Activated T-helper 1 cell treated with anti-CD3 and anti-CD28 coated beads, Interleukin-2, amount 50 U/mL, for 16 hours (primary cell): ENCODE results near the gene ADARB2.

Experiments
- DNase-seq, 2 donors: peaks; one replicate each; pipeline ENCODE4 v3.0.0-alpha.2; 2020; ENCODE audit warnings: low read depth in 1 of 2, low spot score in 1 of 2

The ADARB2 gene

GRCh38 chr10:1184541-1185430, 552.5 kb downstream of the ADARB2 start:
- DNase-seq, result no peak

GRCh38 chr10:1183701-1184100, 553.6 kb downstream of the ADARB2 start:
- no peak for DNase-seq

- no peak for DNase-seq
Observed at GRCh38 chr10:1183033-1183396, 554.3 kb downstream of the ADARB2 start.

- no peak for DNase-seq
Observed at GRCh38 chr10:1182280-1183032, 554.9 kb downstream of the ADARB2 start.

- no peak for DNase-seq
Observed at GRCh38 chr10:1180836-1181235, 556.5 kb downstream of the ADARB2 start.

GRCh38 chr10:1180071-1180730, 557.1 kb downstream of the ADARB2 start:
- no peak for DNase-seq

GRCh38 chr10:1179346-1180070, 557.8 kb downstream of the ADARB2 start:
- DNase-seq, result no peak

- no peak for DNase-seq
Observed at GRCh38 chr10:1178506-1178905, 558.8 kb downstream of the ADARB2 start.

GRCh38 chr10:1177936-1178335, 559.4 kb downstream of the ADARB2 start:
- no peak for DNase-seq

GRCh38 chr10:1175956-1176565, 561.3 kb downstream of the ADARB2 start:
- DNase-seq, result no peak

- no peak for DNase-seq
Observed at GRCh38 chr10:1174022-1174421, 563.3 kb downstream of the ADARB2 start.

- DNase-seq, result no peak
Observed at GRCh38 chr10:1173091-1173490, 564.2 kb downstream of the ADARB2 start.

- no peak for DNase-seq
Observed at GRCh38 chr10:1172256-1172984, 564.9 kb downstream of the ADARB2 start.

- DNase-seq, result no peak
Observed at GRCh38 chr10:1171586-1171985, 565.7 kb downstream of the ADARB2 start.

GRCh38 chr10:1171182-1171581, 566.1 kb downstream of the ADARB2 start:
- no peak for DNase-seq

- DNase-seq, result no peak
Observed at GRCh38 chr10:1170867-1171180, 566.5 kb downstream of the ADARB2 start.

GRCh38 chr10:1169981-1170866, 567.1 kb downstream of the ADARB2 start:
- no peak for DNase-seq

GRCh38 chr10:1169186-1169885, 568.0 kb downstream of the ADARB2 start:
- DNase-seq, result no peak

- DNase-seq, result no peak
Observed at GRCh38 chr10:1168763-1169162, 568.6 kb downstream of the ADARB2 start.
